Esophagus muscularis mucosa (tissue), 4 donors: ENCODE measurements around the gene MOSMO. TPM values are rescaled to one million over a fixed set of nuclear protein-coding genes. Genes with fewer than 3 reads are reported as not detected.

Experiments
- DNase-seq: peaks from one replicate; pipeline ENCODE4 v3.0.0-alpha.2; 2017; ENCODE audit errors: extremely low spot score
- H3K27ac ChIP-seq, 4 donors: fragments of 200-600 bp; sonication (generic); replicated peaks in 1 of 4; 1 replicate in 3 of 4; 2 replicates in 1 of 4; pipeline ENCODE4 v1.5.1; 2016 to 2019; ENCODE audit warnings: mild to moderate bottlenecking in 1 of 4
- H3K27me3 ChIP-seq, 4 donors: fragments of 200-600 bp; sonication (generic); one replicate each; pipeline versions ENCODE4 v1.5.1 to v1.6.0; 2016 to 2019
- H3K36me3 ChIP-seq, 4 donors: fragments of 200-600 bp; sonication (generic); one replicate each; pipeline ENCODE4 v1.5.1; 2016 to 2019
- H3K4me1 ChIP-seq, 4 donors: fragments of 200-600 bp; sonication (generic); one replicate each; pipeline ENCODE4 v1.5.1; 2016 to 2019
- H3K4me3 ChIP-seq, 4 donors: fragments of 200-600 bp; sonication (generic); 1 replicate in 2 of 4; 2 replicates in 2 of 4; pipeline ENCODE4 v1.5.1; 2016 to 2019; ENCODE audit warnings: mild to moderate bottlenecking in 4 of 4, moderate library complexity in 1 of 4
- H3K9me3 ChIP-seq, 4 donors: fragments of 200-600 bp; sonication (generic); 1 replicate in 3 of 4; 2 replicates in 1 of 4; pipeline ENCODE4 v1.5.1; 2016 to 2019
- EP300 ChIP-seq: sonication (generic); formaldehyde crosslinking; IDR thresholded peaks from one replicate; pipeline ENCODE4 v1.6.1; 2017; ENCODE audit warnings: antibody characterized with exemption
- POLR2A ChIP-seq: fragments of 450-650 bp; IDR thresholded peaks from one replicate; pipeline ENCODE4 v1.6.1; 2017; ENCODE audit warnings: antibody characterized with exemption, moderate library complexity, mild to moderate bottlenecking, low read depth
- POLR2AphosphoS5 ChIP-seq, 2 donors: sonication (generic); formaldehyde crosslinking; IDR thresholded peaks; one replicate each; pipeline ENCODE4 v1.6.1; 2017; ENCODE audit warnings: antibody characterized with exemption in 2 of 2
- WGBS: methylation state at CpG from one replicate; pipeline ENCODE4 v1.1.5; 2018; 5-methylcytosine and 5-hydroxymethylcytosine counted together
- intact Hi-C: fragments of 100-400 bp; cut with DNase I; formaldehyde crosslinking; loops from one replicate; pipeline ENCODE4 v1.15.1; 2023
- total RNA-seq, 4 donors: library from RNA; depleted of rRNA; stranded (reverse); fragments of >200 nt; gene quantifications; one replicate each; pipeline versions ENCODE4 v1.1.0 to v1.2.1, GENCODE V29; 2016
- TF ChIP-seq, protein P1 (sequence below), 3 experiments: fragments of 200-600 bp in 2 of 3; fragments of 450-650 bp in 1 of 3; sonication (generic) in 2 of 3; IDR thresholded peaks; one replicate each; pipeline ENCODE4 v1.5.1; 2017 to 2019; ENCODE audit warnings: antibody characterized with exemption in 3 of 3, mild to moderate bottlenecking in 2 of 3, moderate library complexity in 1 of 3

The MOSMO gene
- total RNA-seq, 4 donors from 2014 or later = 15.1 to 21.6 (median 17.6) TPM

DNA sequence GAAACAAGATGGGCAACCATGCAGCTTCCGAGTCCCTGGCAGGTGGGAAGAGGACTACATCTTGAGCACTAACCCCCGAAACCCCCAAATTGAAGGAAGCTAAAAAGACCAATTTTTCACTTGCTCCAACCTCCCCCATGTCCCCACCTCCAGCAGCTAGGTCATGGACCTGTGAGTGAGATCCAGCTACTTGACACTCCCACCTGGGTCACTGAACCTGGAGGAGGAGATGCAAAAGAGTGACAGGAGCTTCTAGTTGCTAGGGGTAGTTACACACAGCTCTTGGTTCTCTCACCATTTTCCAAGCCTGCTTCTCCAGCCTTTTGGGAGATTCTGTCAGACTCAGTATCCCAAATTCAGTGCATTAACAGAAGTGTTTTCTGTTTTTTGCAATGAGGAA lies 18.2 kb upstream of the MOSMO start:
- TF ChIP-seq EP300 (no peak), POLR2AphosphoS5 (IDR thresholded peaks at IDR 0.05) (no peak), POLR2A (no peak)
- TF ChIP-seq, protein P1, sequence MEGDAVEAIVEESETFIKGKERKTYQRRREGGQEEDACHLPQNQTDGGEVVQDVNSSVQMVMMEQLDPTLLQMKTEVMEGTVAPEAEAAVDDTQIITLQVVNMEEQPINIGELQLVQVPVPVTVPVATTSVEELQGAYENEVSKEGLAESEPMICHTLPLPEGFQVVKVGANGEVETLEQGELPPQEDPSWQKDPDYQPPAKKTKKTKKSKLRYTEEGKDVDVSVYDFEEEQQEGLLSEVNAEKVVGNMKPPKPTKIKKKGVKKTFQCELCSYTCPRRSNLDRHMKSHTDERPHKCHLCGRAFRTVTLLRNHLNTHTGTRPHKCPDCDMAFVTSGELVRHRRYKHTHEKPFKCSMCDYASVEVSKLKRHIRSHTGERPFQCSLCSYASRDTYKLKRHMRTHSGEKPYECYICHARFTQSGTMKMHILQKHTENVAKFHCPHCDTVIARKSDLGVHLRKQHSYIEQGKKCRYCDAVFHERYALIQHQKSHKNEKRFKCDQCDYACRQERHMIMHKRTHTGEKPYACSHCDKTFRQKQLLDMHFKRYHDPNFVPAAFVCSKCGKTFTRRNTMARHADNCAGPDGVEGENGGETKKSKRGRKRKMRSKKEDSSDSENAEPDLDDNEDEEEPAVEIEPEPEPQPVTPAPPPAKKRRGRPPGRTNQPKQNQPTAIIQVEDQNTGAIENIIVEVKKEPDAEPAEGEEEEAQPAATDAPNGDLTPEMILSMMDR (IDR thresholded peaks at IDR 0.05) = no peak
- Histone ChIP-seq H3K4me1 (peaks cover 6 to 28% (median 18%) of the 10 kb centered on the region in 4 donors), H3K27ac (no peak overlapping the region), H3K9me3 (no peaks in the 10 kb centered on the region), H3K4me3 (no peak overlapping the region), H3K36me3 (peaks cover 0 to 13% (median 7%) of the 10 kb centered on the region in 4 donors), H3K27me3 (no peaks in the 10 kb centered on the region)
- intact Hi-C loops = no loop called here
- no peak for DNase-seq
- WGBS = 92% methylated on average over 2 of the region's 2 CpGs

DNA sequence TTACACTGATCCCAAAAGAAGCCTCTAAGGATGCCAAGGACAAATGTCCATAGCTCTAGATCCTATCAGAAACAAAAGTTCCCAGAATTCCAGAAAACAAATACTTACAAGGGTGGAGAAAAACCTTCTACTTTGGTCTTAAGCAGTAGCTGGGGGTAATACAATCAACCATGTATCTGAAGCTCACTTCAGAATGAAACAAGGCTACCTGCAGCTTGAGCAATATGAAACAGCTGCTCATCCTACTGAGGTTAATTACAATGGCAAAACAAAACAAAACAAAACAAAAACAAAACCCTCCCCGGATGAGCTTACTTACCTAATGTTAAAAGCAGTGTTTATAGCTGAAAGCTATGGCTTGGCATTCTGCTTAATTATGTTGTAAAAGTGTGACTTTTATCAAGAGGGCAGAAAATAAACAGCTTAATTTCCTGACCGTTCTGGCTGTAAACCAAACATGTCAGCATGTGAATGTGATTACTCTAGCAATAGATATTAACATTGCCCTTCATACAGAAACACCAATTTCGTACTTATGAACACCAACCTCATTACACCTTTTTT lies 17.4 kb upstream of the MOSMO start:
- no peak for TF ChIP-seq EP300
- no peak for TF ChIP-seq POLR2AphosphoS5 (IDR thresholded peaks at IDR 0.05)
- TF ChIP-seq, protein P1 (IDR thresholded peaks at IDR 0.05) = no peak
- TF ChIP-seq POLR2A = no peak
- no peaks in the 10 kb centered on the region for H3K27me3 ChIP-seq
- no peaks in the 10 kb centered on the region for H3K9me3 ChIP-seq
- H3K4me3 ChIP-seq = no peak overlapping the region
- DNase-seq = no peak
- no peak overlapping the region for H3K27ac ChIP-seq
- 56% methylated on average over 3 of the region's 3 CpGs for WGBS
- H3K4me1 ChIP-seq = peaks cover 6 to 28% (median 17%) of the 10 kb centered on the region in 4 donors
- H3K36me3 ChIP-seq = peaks cover 0 to 6% (median under 1%) of the 10 kb centered on the region in 4 donors
- intact Hi-C loops = no loop called here

DNA sequence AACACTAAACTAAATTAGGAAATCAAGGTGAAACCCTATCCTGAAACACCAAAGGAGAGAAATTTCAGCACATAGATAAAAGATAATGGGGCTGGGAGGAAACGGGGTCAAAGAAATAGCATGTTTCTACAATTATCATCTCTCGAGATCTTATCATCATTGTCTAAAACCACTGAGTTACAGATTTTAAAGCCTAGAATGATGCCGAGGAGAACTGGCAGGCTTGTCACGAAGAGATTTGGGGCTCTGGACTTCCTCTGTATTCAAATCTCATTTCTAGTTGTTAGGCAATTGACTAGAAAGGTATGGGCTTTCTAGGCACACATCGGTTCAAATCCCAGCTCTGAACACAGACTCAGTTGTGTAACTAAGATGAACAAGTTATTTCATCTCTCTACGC lies 16.3 kb upstream of the MOSMO start:
- Histone ChIP-seq H3K27me3 (no peaks in the 10 kb centered on the region), H3K4me3 (no peak overlapping the region), H3K9me3 (no peaks in the 10 kb centered on the region), H3K36me3 (no peaks in the 10 kb centered on the region), H3K27ac (no peak overlapping the region), H3K4me1 (peaks cover 6 to 28% (median 14%) of the 10 kb centered on the region in 4 donors)
- no peak for DNase-seq
- 77% methylated on average over 6 of the region's 6 CpGs for WGBS
- TF ChIP-seq EP300 = no peak
- no peak for TF ChIP-seq POLR2A
- intact Hi-C loops = no loop called here

DNA sequence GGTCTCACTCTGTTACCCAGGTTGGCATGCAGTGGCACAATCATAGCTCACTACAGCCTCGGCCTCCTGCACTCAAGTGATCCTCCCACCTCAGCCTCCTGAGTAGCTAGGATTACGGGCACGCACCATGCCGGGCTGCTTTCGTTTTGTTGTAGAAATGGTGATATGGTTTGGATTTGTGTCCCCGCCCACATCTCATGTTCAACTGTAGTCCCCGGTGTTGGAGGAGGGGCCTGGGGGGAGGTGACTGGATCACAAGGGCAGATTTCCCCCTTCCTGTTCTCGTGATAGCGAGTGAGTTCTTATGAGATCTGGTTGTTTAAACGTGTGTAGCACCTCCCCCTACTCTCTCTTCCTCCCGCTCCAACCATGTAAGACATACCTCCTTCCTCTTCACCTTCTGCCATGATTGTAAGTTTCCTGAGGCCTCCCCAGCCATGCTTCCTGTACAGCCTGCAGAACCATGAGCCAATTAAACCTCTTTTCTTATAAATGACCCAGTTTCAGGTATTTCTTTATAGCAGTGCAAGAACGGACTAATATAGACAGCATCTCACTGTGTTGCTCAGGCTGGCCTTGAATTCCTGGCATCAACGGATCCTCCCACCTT lies 12.9 kb upstream of the MOSMO start:
- Histone ChIP-seq H3K4me1 (peaks cover 0 to 12% (median 2%) of the 10 kb centered on the region in 4 donors), H3K27me3 (no peaks in the 10 kb centered on the region), H3K27ac (no peak overlapping the region), H3K9me3 (no peaks in the 10 kb centered on the region), H3K4me3 (no peak overlapping the region), H3K36me3 (no peaks in the 10 kb centered on the region)
- no peak for DNase-seq
- 86% methylated on average over 13 of the region's 13 CpGs for WGBS
- TF ChIP-seq EP300 (no peak), POLR2A (no peak), POLR2AphosphoS5 (IDR thresholded peaks at IDR 0.05) (no peak)
- TF ChIP-seq, protein P1 (IDR thresholded peaks at IDR 0.05) = no peak
- intact Hi-C loops = no loop called here

DNA sequence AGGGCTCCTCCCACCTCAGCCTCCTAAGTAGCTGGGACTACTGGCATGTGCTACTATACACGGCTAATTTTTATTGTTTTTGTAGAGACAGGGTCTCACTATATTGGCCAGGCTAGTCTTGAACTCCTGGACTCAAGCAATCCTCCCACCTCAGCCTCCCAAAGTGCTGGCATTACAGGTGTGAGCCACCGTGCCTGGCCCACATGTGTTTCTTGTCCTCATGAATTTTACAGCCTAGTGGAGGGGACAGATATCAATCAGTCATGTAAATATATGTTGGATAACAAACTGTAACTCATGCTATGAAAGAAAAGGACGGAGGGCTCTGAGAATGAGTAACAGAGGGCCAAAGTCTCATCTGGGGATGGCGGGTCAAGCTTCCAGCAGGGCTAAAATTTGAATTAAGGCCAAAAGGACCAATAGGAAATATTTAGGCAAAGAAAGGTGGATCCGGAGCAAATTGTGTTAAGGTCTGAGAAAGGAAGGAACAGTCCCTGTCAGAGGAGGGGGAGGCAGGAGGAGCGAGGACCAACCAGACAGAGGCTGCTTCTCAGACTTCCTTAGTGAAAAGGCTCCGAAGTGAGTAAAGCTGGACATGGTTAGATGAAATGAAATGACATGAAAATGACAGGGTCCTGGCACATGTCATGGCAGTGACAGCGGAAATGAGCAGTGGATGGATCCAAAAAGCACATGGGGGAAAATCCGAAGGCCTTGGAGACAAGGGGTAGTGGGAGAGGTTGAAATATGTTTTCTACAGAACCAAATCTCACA lies 10.8 kb upstream of the MOSMO start:
- no peaks in the 10 kb centered on the region for H3K27me3 ChIP-seq
- peaks cover 9 to 11% (median 10%) of the 10 kb centered on the region in 4 donors for H3K4me1 ChIP-seq
- TF ChIP-seq POLR2AphosphoS5 (IDR thresholded peaks at IDR 0.05) (no peak), POLR2A (no peak), EP300 (no peak)
- TF ChIP-seq, protein P1 (IDR thresholded peaks at IDR 0.05) = no peak
- H3K36me3 ChIP-seq = no peaks in the 10 kb centered on the region
- no peak overlapping the region for H3K4me3 ChIP-seq
- H3K9me3 ChIP-seq = no peaks in the 10 kb centered on the region
- intact Hi-C loops = no loop called here
- no peak for DNase-seq
- WGBS = 83% methylated on average over 9 of the region's 9 CpGs
- H3K27ac ChIP-seq = peak overlapping the region in 1 of 4 donors; percentile 44
